IMR-90 (cell line): ENCODE data around the gene D2HGDH. TPM values are rescaled to one million over a fixed set of nuclear protein-coding genes. Genes with fewer than 3 reads are reported as not detected.
A peak's percentile ranks its signal among the peaks of the same experiment; 100 is the strongest.

Experiments
- ATAC-seq: fragments of 200-7000 bp; cut with Tn5 transposase; 2 replicates; pipeline ENCODE4 v1.9.1; 2020; ENCODE audit warnings: low read depth, mild to moderate bottlenecking, moderate library complexity
- BruUV-seq: library from RNA; stranded (reverse); fragments of 400-500 nt; replicated peaks from 2 replicates; lab custom pipeline; 2021; lab: Mats Ljungman, UMichigan
- CTCF ChIA-PET: fragments of 300-600 bp; formaldehyde crosslinking; extraction: SDS; loops from one replicate; lab custom pipeline; 2021; ENCODE audit warnings: antibody characterized with exemption; lab: Yijun Ruan, JAX
- POLR2A ChIA-PET: fragments of 300-600 bp; sonication (Branson Sonifier 250); formaldehyde crosslinking; loops from one replicate; lab custom pipeline; 2022; ENCODE audit warnings: antibody characterized with exemption; ENCODE audit not compliant: unreplicated experiment; lab: Charles Lee
- DNase-seq: peaks from one replicate; pipeline ENCODE4 v3.0.0; 2013
- H2AFZ ChIP-seq: replicated peaks from 2 replicates; pipeline ENCODE3; 2013; ENCODE audit warnings: low read length, mild to moderate bottlenecking; ENCODE audit not compliant: poor library complexity
- H2AK5ac ChIP-seq: 2 replicates; pipeline ENCODE4 v1.6.1; 2013; ENCODE audit warnings: low read depth, low read length, inconsistent platforms
- H2AK9ac ChIP-seq: replicated peaks from 2 replicates; pipeline ENCODE3; 2013; ENCODE audit warnings: mild to moderate bottlenecking, low read depth, low read length, moderate library complexity; ENCODE audit not compliant: poor library complexity
- H2BK120ac ChIP-seq: 2 replicates; pipeline ENCODE4 v1.6.1; 2013; ENCODE audit warnings: low read depth, low read length, inconsistent platforms
- H2BK15ac ChIP-seq: 3 replicates; pipeline ENCODE4 v1.6.1; 2013; ENCODE audit warnings: low read depth, low read length, inconsistent platforms
- H2BK20ac ChIP-seq: 2 replicates; pipeline ENCODE4 v1.6.1; 2013; ENCODE audit warnings: low read depth, mild to moderate bottlenecking, inconsistent platforms, low read length, moderate library complexity
- H2BK5ac ChIP-seq: 2 replicates; pipeline ENCODE4 v1.6.1; 2013; ENCODE audit warnings: mild to moderate bottlenecking, low read depth, low read length, inconsistent platforms; ENCODE audit not compliant: poor library complexity, severe bottlenecking
- H3K14ac ChIP-seq: replicated peaks from 2 replicates; pipeline ENCODE4 v1.6.1; 2013; ENCODE audit warnings: low read depth, low read length, inconsistent platforms
- H3K18ac ChIP-seq: 2 replicates; pipeline ENCODE4 v1.6.1; 2013; ENCODE audit warnings: low read depth, low read length, control low read depth
- H3K23ac ChIP-seq: 2 replicates; pipeline ENCODE4 v1.6.1; 2013; ENCODE audit warnings: low read depth, low read length, inconsistent platforms
- H3K27ac ChIP-seq: 2 replicates; pipeline ENCODE4 v1.5.1; 2013; ENCODE audit warnings: mild to moderate bottlenecking, control low read depth, low read length; ENCODE audit not compliant: insufficient read depth
- H3K27me3 ChIP-seq: 2 replicates; pipeline ENCODE4 v1.6.1; 2013; ENCODE audit warnings: low read length; ENCODE audit not compliant: control insufficient read depth, insufficient read depth
- H3K36me3 ChIP-seq: 2 replicates; pipeline ENCODE4 v1.6.1; 2013; ENCODE audit warnings: low read length, mixed read lengths; ENCODE audit not compliant: control insufficient read depth, insufficient read depth
- H3K4ac ChIP-seq: 2 replicates; pipeline ENCODE4 v1.6.1; 2013; ENCODE audit warnings: low read depth, low read length, inconsistent platforms
- H3K4me1 ChIP-seq: 2 replicates; pipeline ENCODE4 v1.6.1; 2013; ENCODE audit warnings: low read length, mixed read lengths; ENCODE audit not compliant: control insufficient read depth, insufficient read depth
- H3K4me2 ChIP-seq: 2 replicates; pipeline ENCODE4 v1.6.1; 2013; ENCODE audit warnings: low read depth, mild to moderate bottlenecking, control low read depth, low read length, moderate library complexity
- H3K4me3 ChIP-seq: 2 replicates; pipeline ENCODE4 v1.5.1; 2013; ENCODE audit warnings: low read depth, mild to moderate bottlenecking, control low read depth, low read length, moderate library complexity; ENCODE audit not compliant: insufficient read depth
- H3K56ac ChIP-seq: 2 replicates; pipeline ENCODE4 v1.6.1; 2013; ENCODE audit warnings: low read length, inconsistent platforms; ENCODE audit not compliant: insufficient read depth; ENCODE audit errors: extremely low read depth
- H3K79me1 ChIP-seq, 2 experiments: 2 replicates each; pipeline ENCODE4 v1.6.1; 2013; ENCODE audit warnings: low read length in 2 of 2, inconsistent platforms in 1 of 2, low read depth in 1 of 2
- H3K9ac ChIP-seq: 2 replicates; pipeline ENCODE4 v1.6.1; 2013; ENCODE audit warnings: low read depth, low read length, control low read depth
- H3K9me1 ChIP-seq: 2 replicates; pipeline ENCODE4 v1.6.1; 2013; ENCODE audit warnings: low read length, inconsistent platforms; ENCODE audit not compliant: insufficient read depth
- H3K9me3 ChIP-seq: 2 replicates; pipeline ENCODE4 v1.6.1; 2013; ENCODE audit warnings: low read length; ENCODE audit not compliant: control insufficient read depth, insufficient read depth
- H4K20me1 ChIP-seq: 2 replicates; pipeline ENCODE4 v1.6.1; 2013; ENCODE audit warnings: low read length, inconsistent platforms; ENCODE audit not compliant: insufficient read depth
- H4K5ac ChIP-seq: 2 replicates; pipeline ENCODE4 v1.6.1; 2013; ENCODE audit warnings: mild to moderate bottlenecking, low read depth, low read length, control low read depth
- H4K8ac ChIP-seq, 2 experiments: 2 replicates each; pipeline ENCODE4 v1.6.1; 2013; ENCODE audit warnings: low read depth in 2 of 2, low read length in 2 of 2, control low read depth in 1 of 2, inconsistent platforms in 1 of 2
- H4K91ac ChIP-seq: 2 replicates; pipeline ENCODE4 v1.6.1; 2013; ENCODE audit warnings: low read depth, low read length, inconsistent platforms; ENCODE audit not compliant: insufficient read depth
- BHLHE40 ChIP-seq: fragments of 150-350 bp; IDR thresholded peaks from 2 replicates; pipeline ENCODE4 v1.6.1; 2016; ENCODE audit warnings: mild to moderate bottlenecking, low read depth, low read length
- CEBPB ChIP-seq: IDR thresholded peaks from 2 replicates; pipeline ENCODE4 v1.6.1; 2012; ENCODE audit warnings: low read depth, low read length, improper control_type of control experiment
- CHD1 ChIP-seq: IDR thresholded peaks from 2 replicates; pipeline ENCODE4 v1.6.1; 2012; ENCODE audit warnings: low read depth, low read length, improper control_type of control experiment
- FOS ChIP-seq: fragments of 150-350 bp; IDR thresholded peaks from 2 replicates; pipeline ENCODE4 v1.6.1; 2016; ENCODE audit warnings: low read depth, low read length
- MAZ ChIP-seq: IDR thresholded peaks from 2 replicates; pipeline ENCODE4 v1.6.1; 2012; ENCODE audit warnings: low read depth, mild to moderate bottlenecking, low read length, improper control_type of control experiment, moderate library complexity, borderline replicate concordance
- MXI1 ChIP-seq: IDR thresholded peaks from 2 replicates; pipeline ENCODE4 v1.6.1; 2012; ENCODE audit warnings: low read depth, mild to moderate bottlenecking, low read length, moderate library complexity, borderline replicate concordance
- POLR2A ChIP-seq: IDR thresholded peaks from 2 replicates; pipeline ENCODE4 v1.6.1; 2012; ENCODE audit warnings: mild to moderate bottlenecking, low read depth, low read length
- RFX5 ChIP-seq: IDR thresholded peaks from 2 replicates; pipeline ENCODE4 v1.8.0; 2012; ENCODE audit warnings: low read depth, mild to moderate bottlenecking, low read length, moderate library complexity
- SMC3 ChIP-seq: fragments of 150-350 bp; IDR thresholded peaks from 2 replicates; pipeline ENCODE4 v1.6.1; 2016; ENCODE audit warnings: low read depth, mild to moderate bottlenecking, antibody characterized with exemption, low read length, moderate library complexity
- WGBS, 2 experiments: methylation state at CpG; one replicate each; pipeline versions ENCODE4 v1.1.5 to v1.1.7; 2013; ENCODE audit warnings: missing lambda C conversion rate in 2 of 2; ENCODE audit not compliant: insufficient read length in 1 of 2; ENCODE audit errors: extremely low coverage in 2 of 2; 5-methylcytosine and 5-hydroxymethylcytosine counted together
- dilution Hi-C: fragments of 300-500 bp; cut with HindIII; formaldehyde crosslinking; loops from one replicate; pipeline ENCODE4 v1.14.3; 2018; ENCODE audit warnings: low sequenced_read_pairs; ENCODE audit not compliant: unreplicated experiment
- in situ Hi-C: fragments of 300-500 bp; cut with MboI; formaldehyde crosslinking; loops from 3 replicates; pipeline ENCODE4 v1.14.3; 2019; ENCODE audit warnings: low sequenced_read_pairs, inconsistent platforms, mixed read lengths
- intact Hi-C: fragments of 100-400 bp; cut with micrococcal nuclease; formaldehyde crosslinking; loops from 2 replicates; pipeline ENCODE4 v1.10.0; 2022
- polyA plus RNA-seq, 3 experiments: library from polyadenylated mRNA; depleted of rRNA; stranded (reverse); fragments of >200 nt; gene quantifications; 2 replicates each; pipeline ENCODE4 v1.2.3, GENCODE V29; 2012; ENCODE audit warnings: low replicate concordance in 1 of 3
- total RNA-seq: library from RNA; depleted of rRNA; stranded (reverse); fragments of >200 nt; gene quantifications from 2 replicates; pipeline ENCODE4 v1.2.3, GENCODE V29; 2012
- TF ChIP-seq, protein P1 (sequence below): conservative IDR thresholded peaks from 2 replicates; pipeline ENCODE4 v1.5.1; 2012; ENCODE audit warnings: mild to moderate bottlenecking, low read depth, low read length, improper control_type of control experiment
- TF ChIP-seq, protein P2 (sequence below): fragments of 150-350 bp; IDR thresholded peaks from 2 replicates; pipeline ENCODE4 v1.6.1; 2017; ENCODE audit warnings: mild to moderate bottlenecking, antibody characterized with exemption, low read length, low read depth

Gene D2HGDH
- total and polyA plus RNA-seq, 2 of the 4 experiments (the other 2 are of a cell fraction): 6.3 to 22.1 TPM

DNA sequence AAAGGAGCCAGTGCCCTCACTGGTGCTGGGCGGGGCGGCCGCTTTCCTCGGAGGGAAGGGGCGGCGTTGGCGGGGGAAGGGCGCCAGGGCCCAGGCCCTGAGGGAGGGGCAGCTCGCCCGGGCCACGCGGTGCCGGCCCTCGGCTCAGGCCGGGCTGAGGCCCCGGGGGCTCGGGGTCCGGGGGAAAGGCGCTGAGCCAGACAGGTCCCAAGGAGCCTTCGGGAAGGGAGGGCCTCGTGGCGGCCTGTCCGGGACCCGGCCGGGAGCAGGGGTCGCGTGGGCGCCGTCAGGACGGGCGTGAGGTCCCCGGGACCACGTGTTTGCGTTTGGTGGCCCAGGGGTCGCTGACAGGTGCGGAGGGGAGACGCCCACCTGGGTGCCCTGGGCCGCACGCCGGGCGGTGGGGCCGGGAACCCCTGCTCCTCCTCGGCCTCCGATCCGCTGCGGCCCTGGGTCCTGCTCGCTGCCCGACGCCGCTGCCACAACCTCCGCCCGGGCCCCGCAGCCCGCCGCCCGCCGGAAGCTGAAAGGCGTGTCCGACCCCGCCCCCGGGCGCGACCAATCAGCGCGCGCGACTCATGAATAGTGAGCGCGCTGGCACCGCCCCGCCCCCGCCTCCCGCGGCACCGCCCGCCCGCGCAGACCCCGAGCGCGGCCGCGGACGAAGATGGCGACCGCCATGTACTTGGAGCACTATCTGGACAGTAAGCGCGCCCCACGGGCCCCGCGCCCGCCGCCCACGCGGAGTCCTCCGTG, 32.9 kb upstream of the D2HGDH start, which contains the start of gene ING5:
Gene ING5 (plus strand): TSS at position 641 of the 756 bp plus-strand sequence. CDS start 27 bp downstream, at position 668.
- H3K4ac ChIP-seq: peak within 1 kb of the TSS; percentile 60
- H2BK5ac ChIP-seq: peak within 1 kb of the TSS; percentile 57
- no peak within 1 kb of the TSS for H2BK120ac ChIP-seq
- H3K4me3 ChIP-seq: peak within 1 kb of the TSS; percentile 80
- H2AK9ac ChIP-seq: peak within 1 kb of the TSS; percentile 98
- H4K8ac ChIP-seq: peak within 1 kb of the TSS; percentile 82 to 84
- H3K79me1 ChIP-seq: peaks cover 9 to 28% of the 10 kb centered on the region in 2 experiments; a peak in 3 of 4 replicates
- H3K27ac ChIP-seq: peak within 1 kb of the TSS; percentile 82
- CTCF ChIA-PET: interaction anchor here (0.6 to 0.7 kb wide), 2 partner anchors 13 to 232 kb away, joined by 3 to 4 read pairs; no protein-coding TSS in a partner anchor
- peaks cover 7% of the 10 kb centered on the region; the same call in 1 of the 2 replicates for H3K9me1 ChIP-seq
- peak; percentile 84 for ATAC-seq
- dilution Hi-C loops: no loop called here
- H2AFZ ChIP-seq: peak within 1 kb of the TSS; percentile 96
- peaks cover 16% of the 10 kb centered on the region for H4K20me1 ChIP-seq
- H2BK20ac ChIP-seq: no peak within 1 kb of the TSS
- intact Hi-C loops: loop anchor here (1.0 to 10.0 kb wide), 2 partner anchors 36 to 173 kb away; no protein-coding TSS in a partner anchor
- no peak within 1 kb of the TSS for H3K18ac ChIP-seq
- in situ Hi-C loops: no loop called here
- H2BK15ac ChIP-seq: no peak within 1 kb of the TSS
- no peaks in the 10 kb centered on the region for H3K27me3 ChIP-seq
- BruUV-seq: no TSS peak
- H3K14ac ChIP-seq: peak within 1 kb of the TSS; percentile 82
- H3K56ac ChIP-seq: peak within 1 kb of the TSS; percentile 59
- TF ChIP-seq CHD1 (no peak), BHLHE40 (no peak), POLR2A (peak; percentile 75), MXI1 (peak; percentile 86; the same call in 1 of the 2 replicates), MAZ (peak; percentile 81; the same call in 1 of the 2 replicates), CEBPB (no peak), RFX5 (no peak), SMC3 (no peak), FOS (no peak)
- TF ChIP-seq, protein P1, sequence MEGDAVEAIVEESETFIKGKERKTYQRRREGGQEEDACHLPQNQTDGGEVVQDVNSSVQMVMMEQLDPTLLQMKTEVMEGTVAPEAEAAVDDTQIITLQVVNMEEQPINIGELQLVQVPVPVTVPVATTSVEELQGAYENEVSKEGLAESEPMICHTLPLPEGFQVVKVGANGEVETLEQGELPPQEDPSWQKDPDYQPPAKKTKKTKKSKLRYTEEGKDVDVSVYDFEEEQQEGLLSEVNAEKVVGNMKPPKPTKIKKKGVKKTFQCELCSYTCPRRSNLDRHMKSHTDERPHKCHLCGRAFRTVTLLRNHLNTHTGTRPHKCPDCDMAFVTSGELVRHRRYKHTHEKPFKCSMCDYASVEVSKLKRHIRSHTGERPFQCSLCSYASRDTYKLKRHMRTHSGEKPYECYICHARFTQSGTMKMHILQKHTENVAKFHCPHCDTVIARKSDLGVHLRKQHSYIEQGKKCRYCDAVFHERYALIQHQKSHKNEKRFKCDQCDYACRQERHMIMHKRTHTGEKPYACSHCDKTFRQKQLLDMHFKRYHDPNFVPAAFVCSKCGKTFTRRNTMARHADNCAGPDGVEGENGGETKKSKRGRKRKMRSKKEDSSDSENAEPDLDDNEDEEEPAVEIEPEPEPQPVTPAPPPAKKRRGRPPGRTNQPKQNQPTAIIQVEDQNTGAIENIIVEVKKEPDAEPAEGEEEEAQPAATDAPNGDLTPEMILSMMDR: no peak
- TF ChIP-seq, protein P2, sequence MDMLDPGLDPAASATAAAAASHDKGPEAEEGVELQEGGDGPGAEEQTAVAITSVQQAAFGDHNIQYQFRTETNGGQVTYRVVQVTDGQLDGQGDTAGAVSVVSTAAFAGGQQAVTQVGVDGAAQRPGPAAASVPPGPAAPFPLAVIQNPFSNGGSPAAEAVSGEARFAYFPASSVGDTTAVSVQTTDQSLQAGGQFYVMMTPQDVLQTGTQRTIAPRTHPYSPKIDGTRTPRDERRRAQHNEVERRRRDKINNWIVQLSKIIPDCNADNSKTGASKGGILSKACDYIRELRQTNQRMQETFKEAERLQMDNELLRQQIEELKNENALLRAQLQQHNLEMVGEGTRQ: no peak
- DNase-seq: peak; percentile 87
- H3K9ac ChIP-seq: peak within 1 kb of the TSS; percentile 77
- peak within 1 kb of the TSS; percentile 87 for H2AK5ac ChIP-seq
- peak within 1 kb of the TSS; percentile 82 for H3K4me2 ChIP-seq
- H4K5ac ChIP-seq: no peak within 1 kb of the TSS
- peaks cover 14% of the 10 kb centered on the region for H3K36me3 ChIP-seq
- no peak within 1 kb of the TSS for H4K91ac ChIP-seq
- H3K9me3 ChIP-seq: peaks cover 3% of the 10 kb centered on the region; the same call in 1 of the 2 replicates
- peaks cover 4% of the 10 kb centered on the region; the same call in 1 of the 2 replicates for H3K4me1 ChIP-seq
- 1% methylated on average over 58 of the region's 96 CpGs; no CpG with 5 or more reads in 1 of the 2 experiments for WGBS, 2 experiments
- peak within 1 kb of the TSS; percentile 64 for H3K23ac ChIP-seq
- POLR2A ChIA-PET: no interaction called here
